ENCODE results near the gene CRIM1. TPM values are rescaled to one million over a fixed set of nuclear protein-coding genes. Genes with fewer than 3 reads are reported as not detected.

The CRIM1 gene
- total and polyA plus RNA-seq, 12 donors, result 14.1 to 83.6 (median 54.8) TPM

GRCh38 chr2:36473230-36473629, 117.7 kb downstream of the CRIM1 start:
- peaks cover 3 to 33% (median 28%) of the 10 kb centered on the region in 9 donors for H3K4me1 ChIP-seq
- no peak overlapping the region for H3K27ac ChIP-seq
- H3K9me3 ChIP-seq, result peaks cover 0 to 40% (median 16%) of the 10 kb centered on the region in 11 donors
- DNase-seq (no peak), ATAC-seq (no peak)
- 90 to 96% methylated on average over 2 of the region's 2 CpGs for WGBS, 2 donors
- TF ChIP-seq CTCF (IDR thresholded peaks at IDR 0.05), result no peak
- peaks cover 0 to 41% (median 16%) of the 10 kb centered on the region in 9 donors for H3K36me3 ChIP-seq
- intact Hi-C loops (cut with DNase I), result no loop called here
- no peak overlapping the region for H3K4me3 ChIP-seq
- H3K27me3 ChIP-seq, result no peaks in the 10 kb centered on the region

GRCh38 chr2:36476411-36476810, 120.8 kb downstream of the CRIM1 start:
- ATAC-seq, result no peak
- H3K4me1 ChIP-seq, result peaks cover 0 to 22% (median 14%) of the 10 kb centered on the region in 9 donors
- peaks cover 0 to 40% (median 16%) of the 10 kb centered on the region in 11 donors for H3K9me3 ChIP-seq
- no peak overlapping the region for H3K4me3 ChIP-seq
- H3K27me3 ChIP-seq, result no peaks in the 10 kb centered on the region
- intact Hi-C loops (cut with DNase I), result no loop called here
- DNase-seq, result no peak
- H3K36me3 ChIP-seq, result peaks cover 0 to 67% (median 22%) of the 10 kb centered on the region in 9 donors
- H3K27ac ChIP-seq, result no peak overlapping the region
- no peak for TF ChIP-seq CTCF (IDR thresholded peaks at IDR 0.05)

GRCh38 chr2:36477315-36477714, 121.7 kb downstream of the CRIM1 start:
- peak overlapping the region in 5 of 10 donors; percentile 17 to 56 (median 47) for H3K27ac ChIP-seq
- no peak for TF ChIP-seq CTCF (IDR thresholded peaks at IDR 0.05)
- H3K4me1 ChIP-seq, result peaks cover 0 to 22% (median 16%) of the 10 kb centered on the region in 9 donors
- peaks cover 0 to 74% (median 25%) of the 10 kb centered on the region in 9 donors for H3K36me3 ChIP-seq
- ATAC-seq, result peak in 1 of 8 donors; percentile 11
- 92 to 98% methylated on average over 4 of the region's 4 CpGs for WGBS, 2 donors
- H3K27me3 ChIP-seq, result no peaks in the 10 kb centered on the region
- no peak overlapping the region for H3K4me3 ChIP-seq
- intact Hi-C loops (cut with DNase I), result no loop called here
- DNase-seq, result no peak
- H3K9me3 ChIP-seq, result peaks cover 0 to 40% (median 16%) of the 10 kb centered on the region in 11 donors

GRCh38 chr2:36477746-36478145, 122.2 kb downstream of the CRIM1 start:
- Histone ChIP-seq H3K27ac (peak overlapping the region in 5 of 10 donors; percentile 17 to 56 (median 47)), H3K9me3 (peaks cover 0 to 40% (median 16%) of the 10 kb centered on the region in 11 donors), H3K27me3 (no peaks in the 10 kb centered on the region), H3K4me1 (peaks cover 0 to 23% (median 20%) of the 10 kb centered on the region in 9 donors), H3K4me3 (no peak overlapping the region), H3K36me3 (peaks cover 0 to 76% (median 25%) of the 10 kb centered on the region in 9 donors)
- no peak for DNase-seq
- intact Hi-C loops (cut with DNase I), result no loop called here
- ATAC-seq, result peak in 1 of 8 donors; percentile 20
- WGBS, 2 donors, result 51 to 59% methylated on average over 2 of the region's 2 CpGs
- no peak for TF ChIP-seq CTCF (IDR thresholded peaks at IDR 0.05)
